ENCODE measurements around the gene COL4A2.
"Not testable (repeated sequence)": the region's sequence is repeated elsewhere in the genome, so short reads cannot be mapped to it uniquely, and the experiment has no call there.

Gene COL4A2

DNA sequence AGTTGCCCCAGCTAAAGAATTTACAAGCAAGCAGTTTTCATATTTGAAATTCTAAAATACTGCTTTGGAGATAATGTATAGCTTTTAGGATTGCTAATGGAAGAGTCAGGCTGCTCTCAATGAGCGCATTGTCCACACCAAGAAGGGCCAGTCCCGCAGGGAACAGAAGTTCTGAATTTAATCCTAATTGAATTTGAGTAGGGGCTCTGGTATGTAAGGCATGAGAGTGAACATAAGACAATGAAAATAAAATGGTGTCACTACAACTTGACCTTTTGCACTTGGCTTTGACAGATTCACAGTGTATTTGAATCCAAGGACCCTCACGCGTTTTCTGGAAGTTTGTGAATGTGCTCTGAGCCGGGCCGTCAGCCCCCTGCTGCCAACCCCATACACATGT is 221.8 kb downstream of the COL4A2 start:
- Histone ChIP-seq H3K36me3 (no peaks in the 10 kb centered on the region), H3K9me3 (no peaks in the 10 kb centered on the region), H3K27me3 (peaks cover 15% of the 10 kb centered on the region), H3K4me1 (ENCODE audit: control insufficient read depth in 1 of 2, insufficient read depth in 1 of 2, low read depth in 1 of 2, low read length in 1 of 2) (peaks cover 23 to 61% of the 10 kb centered on the region in 2 experiments), H3K4me3 (ENCODE audit: low read depth in 1 of 2, low read length in 1 of 2) (no peak overlapping the region), H3K27ac (peak overlapping the region; percentile 51)
- TF ChIP-seq CTCF (IDR thresholded peaks at IDR 0.05), result no peak

GRCh38 chr13:110529522-110530311 is 222.6 kb downstream of the COL4A2 start:
- Histone ChIP-seq H3K27ac (no peak overlapping the region), H3K36me3 (no peaks in the 10 kb centered on the region), H3K4me3 (ENCODE audit: low read depth in 1 of 2, low read length in 1 of 2) (no peak overlapping the region), H3K9me3 (no peaks in the 10 kb centered on the region), H3K4me1 (ENCODE audit: control insufficient read depth in 1 of 2, insufficient read depth in 1 of 2, low read depth in 1 of 2, low read length in 1 of 2) (peaks cover 15 to 57% of the 10 kb centered on the region in 2 experiments), H3K27me3 (peaks cover 10% of the 10 kb centered on the region)
- no peak for TF ChIP-seq CTCF (IDR thresholded peaks at IDR 0.05)

DNA sequence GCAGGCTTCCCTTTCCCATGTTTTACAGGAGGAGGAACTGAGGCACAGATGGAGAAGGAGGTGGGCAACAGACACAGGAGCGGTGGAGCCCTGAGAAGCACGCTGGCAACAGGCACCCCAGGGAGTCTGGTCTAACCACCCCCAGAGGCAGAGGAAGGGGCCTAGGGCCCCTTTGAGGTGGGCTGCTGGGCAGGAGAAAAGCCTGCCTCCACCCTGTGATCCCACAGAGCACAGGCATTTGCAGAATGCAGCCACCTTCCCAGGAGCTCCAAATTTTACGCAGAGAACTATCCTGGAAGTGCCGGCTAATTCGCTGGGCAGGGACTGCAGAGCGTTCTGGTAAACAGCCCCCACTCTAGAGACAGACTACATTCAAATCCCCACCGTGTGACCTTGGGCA is 224.0 kb downstream of the COL4A2 start:
- Histone ChIP-seq H3K9me3 (no peaks in the 10 kb centered on the region), H3K27ac (peak overlapping the region; percentile 63), H3K4me3 (ENCODE audit: low read depth in 1 of 2, low read length in 1 of 2) (no peak overlapping the region), H3K27me3 (no peaks in the 10 kb centered on the region), H3K4me1 (ENCODE audit: control insufficient read depth in 1 of 2, insufficient read depth in 1 of 2, low read depth in 1 of 2, low read length in 1 of 2) (peaks cover 25 to 62% of the 10 kb centered on the region in 2 experiments), H3K36me3 (no peaks in the 10 kb centered on the region)
- no peak for TF ChIP-seq CTCF (IDR thresholded peaks at IDR 0.05)

- Histone ChIP-seq H3K4me1 (ENCODE audit: control insufficient read depth in 1 of 2, insufficient read depth in 1 of 2, low read depth in 1 of 2, low read length in 1 of 2) (peaks cover 27 to 65% of the 10 kb centered on the region in 2 experiments), H3K9me3 (no peaks in the 10 kb centered on the region)
Observed at GRCh38 chr13:110531671-110532083, 224.6 kb downstream of the COL4A2 start.

DNA sequence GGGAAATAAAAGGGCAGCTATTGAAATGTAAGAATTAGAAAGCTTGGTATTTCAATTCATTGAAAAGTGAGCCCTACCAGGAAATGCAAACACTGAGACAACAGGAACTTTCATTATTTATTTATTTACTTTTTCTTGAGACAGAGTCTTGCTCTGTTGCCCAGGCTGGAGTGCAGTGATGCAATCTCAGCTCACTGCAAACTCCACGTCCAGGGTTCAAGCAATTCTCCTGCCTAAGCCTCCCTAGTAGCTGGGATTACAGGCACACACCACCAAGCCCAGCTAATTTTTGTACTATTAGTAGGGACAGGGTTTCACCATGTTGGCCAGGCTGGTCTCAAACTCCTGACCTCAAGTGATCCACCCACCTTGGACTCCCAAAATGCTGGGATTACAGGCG is 225.2 kb downstream of the COL4A2 start:
- not testable (repeated sequence) for H3K36me3 ChIP-seq; H3K27me3 ChIP-seq; H3K9me3 ChIP-seq; H3K4me3 ChIP-seq (ENCODE audit: low read depth in 1 of 2, low read length in 1 of 2)
- Histone ChIP-seq H3K27ac (peak overlapping the region; percentile 63), H3K4me1 (ENCODE audit: control insufficient read depth in 1 of 2, insufficient read depth in 1 of 2, low read depth in 1 of 2, low read length in 1 of 2) (peaks cover 33 to 70% of the 10 kb centered on the region in 2 experiments)

More at GRCh38 chr13:110531671-110532083, 224.6 kb downstream of the COL4A2 start:
- Histone ChIP-seq H3K27ac (peak overlapping the region; percentile 63), H3K36me3 (no peaks in the 10 kb centered on the region), H3K4me3 (ENCODE audit: low read depth in 1 of 2, low read length in 1 of 2) (no peak overlapping the region), H3K27me3 (no peaks in the 10 kb centered on the region)
- TF ChIP-seq CTCF (IDR thresholded peaks at IDR 0.05), result no peak

Data from neutrophil (primary cell).